HepG2 (cell line): ENCODE measurements around the gene PIK3C2B. TPM values are rescaled to one million over a fixed set of nuclear protein-coding genes. Genes with fewer than 3 reads are reported as not detected.

Experiments used
- CBFB ChIP-seq: sonication (generic); formaldehyde crosslinking; IDR thresholded peaks from 2 replicates; pipeline ENCODE4 v1.4.0; 2020; ENCODE audit warnings: missing genetic modification reagents
- CTCF ChIP-seq: sonication (generic); formaldehyde crosslinking; IDR thresholded peaks from 2 replicates; pipeline ENCODE4 v1.5.0; 2020; ENCODE audit warnings: mild to moderate bottlenecking, missing genetic modification reagents, moderate library complexity
- ELF3 ChIP-seq: IDR thresholded peaks from 2 replicates; pipeline ENCODE4 v1.6.1; 2016; ENCODE audit warnings: missing genetic modification reagents, missing compliant biosample characterization
- MAFK ChIP-seq, 2 experiments: IDR thresholded peaks in 1 of 2; conservative IDR thresholded peaks in 1 of 2; 2 replicates each; pipeline ENCODE4 v1.6.1; 2011; ENCODE audit warnings: improper control_type of control experiment in 2 of 2, low read length in 2 of 2
- POLR2G ChIP-seq: fragments of 200-400 bp; formaldehyde crosslinking; IDR thresholded peaks from 2 replicates; pipeline ENCODE4 v1.6.1; 2018; ENCODE audit warnings: mild to moderate bottlenecking, low read depth, low read length, moderate library complexity
- SNAPC4 ChIP-seq: sonication (generic); formaldehyde crosslinking; IDR thresholded peaks from 2 replicates; pipeline ENCODE4 v1.4.0; 2020; ENCODE audit warnings: mild to moderate bottlenecking, missing genetic modification reagents
- SP5 ChIP-seq: IDR thresholded peaks from 2 replicates; pipeline ENCODE4 v1.6.1; 2016; ENCODE audit warnings: low read depth, borderline replicate concordance
- YEATS2 ChIP-seq: sonication (generic); formaldehyde crosslinking; IDR thresholded peaks from 2 replicates; pipeline ENCODE4 v1.4.0; 2020; ENCODE audit warnings: missing genetic modification reagents, borderline replicate concordance
- ZBTB38 ChIP-seq: sonication (generic); formaldehyde crosslinking; IDR thresholded peaks from 2 replicates; pipeline ENCODE4 v1.5.1; 2020; ENCODE audit warnings: mild to moderate bottlenecking, missing genetic modification reagents
- ZGPAT ChIP-seq: IDR thresholded peaks from 2 replicates; pipeline ENCODE4 v1.6.1; 2016; ENCODE audit warnings: mild to moderate bottlenecking
- ZNF407 ChIP-seq: sonication (generic); formaldehyde crosslinking; IDR thresholded peaks from one replicate; pipeline ENCODE4 v1.5.1; 2020; ENCODE audit warnings: mild to moderate bottlenecking, missing genetic modification reagents; ENCODE audit errors: not compliant biosample characterization
- ZNF557 ChIP-seq: sonication (generic); formaldehyde crosslinking; IDR thresholded peaks from 2 replicates; pipeline ENCODE4 v1.4.0; 2020; ENCODE audit warnings: missing genetic modification reagents
- ZNF558 ChIP-seq: sonication (generic); formaldehyde crosslinking; IDR thresholded peaks from 2 replicates; pipeline ENCODE4 v1.9.0; 2022; ENCODE audit warnings: mild to moderate bottlenecking, missing genetic modification reagents, borderline replicate concordance
- polyA plus RNA-seq, 8 experiments: library from polyadenylated mRNA; depleted of rRNA in 3 of 8; stranded (reverse) in 7 of 8; unstranded in 1 of 8; fragments of >200 nt; fragmentation: Illumina TruSeq in 4 of 8; extraction: Trizol in 4 of 8; gene quantifications; 2 replicates each; pipeline versions ENCODE4 v1.2.1 to v1.2.3, GENCODE V29; 2011 to 2016; ENCODE audit warnings: low read depth in 4 of 8, missing spikeins in 1 of 8, mixed read lengths in 1 of 8; ENCODE audit not compliant: insufficient read depth in 1 of 8
- total RNA-seq, 5 experiments: library from RNA; depleted of rRNA; stranded (reverse); fragments of >200 nt; fragmentation: Illumina TruSeq; extraction: Trizol; gene quantifications; 2 replicates each; pipeline ENCODE4 v1.2.3, GENCODE V29; 2016; ENCODE audit warnings: low read depth in 1 of 5

The PIK3C2B gene
- total and polyA plus RNA-seq, 2 of the 13 experiments (the other 11 are each of a cell fraction or from before 2014, with no cell fraction given), result 3.4 to 4.5 TPM

GRCh38 chr1:204506969-204507316 lies 12.3 kb upstream of the PIK3C2B start (continued):
- TF ChIP-seq SNAPC4 (CRISPR knock-in tag), result no peak
- 0 out of 2 replicates have a peak, but pooled peaks have one; percentile 34 for TF ChIP-seq CBFB (CRISPR knock-in tag)
- peak; percentile 35; the same call in 1 of the 2 replicates for TF ChIP-seq POLR2G
- no peak for TF ChIP-seq ZNF407
- TF ChIP-seq ZBTB38, result no peak
- TF ChIP-seq CTCF (CRISPR knock-in tag), result no peak
- peak; percentile 18; the same call in 1 of the 2 replicates for TF ChIP-seq ZNF557 (CRISPR knock-in tag)
- no peak for TF ChIP-seq MAFK (conservative IDR thresholded peaks at IDR 0.05 in 1 of 2, IDR thresholded peaks at IDR 0.05 in 1 of 2; ENCODE audit: low read length in 2 of 2)
- TF ChIP-seq SP5 (CRISPR knock-in tag), result 0 out of 2 replicates have a peak, but pooled peaks have one; percentile 19
- TF ChIP-seq ZNF558 (CRISPR knock-in tag), result no peak
- TF ChIP-seq YEATS2, result 0 out of 2 replicates have a peak, but pooled peaks have one; percentile 49
- TF ChIP-seq ELF3 (CRISPR knock-in tag), result peak; percentile 59
- TF ChIP-seq ZGPAT (CRISPR knock-in tag), result peak; percentile 48
